Measurements from ENCODE around the gene TJP1.

Gene TJP1

DNA sequence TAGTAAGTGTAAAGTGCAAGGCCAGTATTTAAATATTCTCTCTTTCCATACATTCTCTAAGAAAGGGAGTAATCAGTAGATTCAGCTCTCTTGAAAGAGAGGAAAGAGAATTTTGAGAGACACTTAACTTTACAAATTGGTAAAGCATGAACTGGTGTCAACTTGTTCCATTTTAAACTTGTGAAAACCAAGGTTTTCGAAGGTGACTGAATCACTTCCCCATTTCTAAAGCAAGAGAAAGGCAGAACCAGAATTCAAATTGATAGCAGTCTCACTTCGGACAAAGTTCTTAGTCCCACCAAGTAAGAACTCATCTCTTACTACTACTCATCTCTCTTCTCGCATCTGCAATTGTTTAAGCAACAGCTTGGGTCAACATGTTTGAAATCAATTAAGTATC lies 22.4 kb downstream of the TJP1 start:
- Histone ChIP-seq H4K8ac (ENCODE audit: low read depth, low read length) (no peak overlapping the region), H2AFZ (ENCODE audit: insufficient read depth, low read length, poor library complexity) (no peak overlapping the region), H2BK12ac (ENCODE audit: low read length) (no peak overlapping the region), H3K4me3 (ENCODE audit: low read depth, low read length) (no peak overlapping the region), H3K9ac (ENCODE audit: low read length) (no peak overlapping the region), H4K91ac (ENCODE audit: low read depth, low read length) (no peak overlapping the region), H3K27me3 (ENCODE audit: insufficient read depth, low read length) (no peaks in the 10 kb centered on the region), H2AK5ac (ENCODE audit: low read length) (no peak overlapping the region), H3K14ac (ENCODE audit: low read length) (no peak overlapping the region), H2BK120ac (ENCODE audit: insufficient read depth, low read length, poor library complexity) (no peak overlapping the region), H3K4me1 (ENCODE audit: control insufficient read depth in 1 of 2, insufficient read depth in 2 of 2, low read length in 2 of 2) (no peaks in the 10 kb centered on the region), H3K36me3 (ENCODE audit: control insufficient read depth in 1 of 2, insufficient read depth in 2 of 2, low read length in 2 of 2) (peaks cover 2 to 5% of the 10 kb centered on the region in 2 experiments), H3K79me2 (ENCODE audit: control insufficient read depth, insufficient read depth, low read length, poor library complexity) (no peaks in the 10 kb centered on the region), H3K27ac (ENCODE audit: low read depth, low read length) (no peak overlapping the region), H3K4ac (ENCODE audit: low read depth, low read length) (no peak overlapping the region), H3K23ac (ENCODE audit: low read length) (no peak overlapping the region), H3K18ac (ENCODE audit: low read length) (no peak overlapping the region), H3K9me3 (ENCODE audit: insufficient read depth, low read depth, low read length) (peaks cover 3% of the 10 kb centered on the region), H3K4me2 (ENCODE audit: low read length) (no peak overlapping the region), H4K12ac (ENCODE audit: low read depth, low read length) (no peak overlapping the region), H2BK5ac (ENCODE audit: low read depth, low read length, poor library complexity) (no peak overlapping the region), H3K79me1 (ENCODE audit: low read length) (no peaks in the 10 kb centered on the region)
- WGBS (ENCODE audit: extremely low coverage, insufficient coverage, insufficient read length) = no CpG with 5 or more reads among the region's 3 CpGs
- DNase-seq = no peak

DNA sequence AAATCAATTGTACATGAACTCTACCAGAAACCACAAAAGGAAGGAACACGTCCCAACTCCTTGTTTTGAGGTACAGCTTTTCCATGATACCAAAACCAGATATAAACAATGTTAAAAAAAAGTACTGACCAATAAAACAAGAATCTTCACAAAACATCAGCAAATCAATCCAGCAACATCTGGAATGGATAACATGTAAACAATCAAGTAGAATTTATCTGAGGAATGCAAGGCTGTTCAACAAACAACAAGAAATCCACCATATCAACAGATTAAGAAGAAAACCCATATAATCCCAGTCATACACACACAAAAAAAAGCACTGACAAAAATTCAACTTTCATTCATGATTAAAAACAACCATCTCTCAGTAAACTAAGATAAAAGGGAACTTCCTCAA lies 26.7 kb downstream of the TJP1 start:
- no peak overlapping the region for H2AK5ac ChIP-seq (ENCODE audit: low read length)
- no CpG with 5 or more reads among the region's 1 CpG for WGBS (ENCODE audit: extremely low coverage, insufficient coverage, insufficient read length)
- H3K9me3 ChIP-seq (ENCODE audit: insufficient read depth, low read depth, low read length) = peaks cover 3% of the 10 kb centered on the region
- no peaks in the 10 kb centered on the region for H3K79me2 ChIP-seq (ENCODE audit: control insufficient read depth, insufficient read depth, low read length, poor library complexity)
- H3K4me1 ChIP-seq (ENCODE audit: control insufficient read depth in 1 of 2, insufficient read depth in 2 of 2, low read length in 2 of 2) = no peaks in the 10 kb centered on the region
- H4K8ac ChIP-seq (ENCODE audit: low read depth, low read length) = no peak overlapping the region
- H3K14ac ChIP-seq (ENCODE audit: low read length) = no peak overlapping the region
- H2BK120ac ChIP-seq (ENCODE audit: insufficient read depth, low read length, poor library complexity) = no peak overlapping the region
- H3K23ac ChIP-seq (ENCODE audit: low read length) = no peak overlapping the region
- no peaks in the 10 kb centered on the region for H3K79me1 ChIP-seq (ENCODE audit: low read length)
- H4K12ac ChIP-seq (ENCODE audit: low read depth, low read length) = no peak overlapping the region
- H3K4ac ChIP-seq (ENCODE audit: low read depth, low read length) = no peak overlapping the region
- no peaks in the 10 kb centered on the region for H3K27me3 ChIP-seq (ENCODE audit: insufficient read depth, low read length)
- no peak overlapping the region for H4K91ac ChIP-seq (ENCODE audit: low read depth, low read length)
- no peak overlapping the region for H3K27ac ChIP-seq (ENCODE audit: low read depth, low read length)
- no peak overlapping the region for H3K18ac ChIP-seq (ENCODE audit: low read length)
- peaks cover 2 to 5% of the 10 kb centered on the region in 2 experiments for H3K36me3 ChIP-seq (ENCODE audit: control insufficient read depth in 1 of 2, insufficient read depth in 2 of 2, low read length in 2 of 2)
- no peak overlapping the region for H2BK12ac ChIP-seq (ENCODE audit: low read length)
- no peak overlapping the region for H3K9ac ChIP-seq (ENCODE audit: low read length)
- no peak overlapping the region for H3K4me2 ChIP-seq (ENCODE audit: low read length)
- DNase-seq = no peak
- H3K4me3 ChIP-seq (ENCODE audit: low read depth, low read length) = no peak overlapping the region
- H2AFZ ChIP-seq (ENCODE audit: insufficient read depth, low read length, poor library complexity) = no peak overlapping the region
- no peak overlapping the region for H2BK5ac ChIP-seq (ENCODE audit: low read depth, low read length, poor library complexity)

GRCh38 chr15:29792426-29793159 lies 29.7 kb downstream of the TJP1 start:
- Histone ChIP-seq H3K27ac (ENCODE audit: low read depth, low read length) (no peak overlapping the region), H3K27me3 (ENCODE audit: insufficient read depth, low read length) (no peaks in the 10 kb centered on the region), H3K79me1 (ENCODE audit: low read length) (no peaks in the 10 kb centered on the region), H2BK120ac (ENCODE audit: insufficient read depth, low read length, poor library complexity) (no peak overlapping the region), H3K9ac (ENCODE audit: low read length) (no peak overlapping the region), H3K4me2 (ENCODE audit: low read length) (no peak overlapping the region), H3K18ac (ENCODE audit: low read length) (no peak overlapping the region), H3K36me3 (ENCODE audit: control insufficient read depth in 1 of 2, insufficient read depth in 2 of 2, low read length in 2 of 2) (peaks cover 2 to 3% of the 10 kb centered on the region in 2 experiments), H3K4me1 (ENCODE audit: control insufficient read depth in 1 of 2, insufficient read depth in 2 of 2, low read length in 2 of 2) (no peaks in the 10 kb centered on the region), H4K12ac (ENCODE audit: low read depth, low read length) (no peak overlapping the region), H2AFZ (ENCODE audit: insufficient read depth, low read length, poor library complexity) (no peak overlapping the region), H2BK12ac (ENCODE audit: low read length) (no peak overlapping the region), H4K91ac (ENCODE audit: low read depth, low read length) (no peak overlapping the region), H3K23ac (ENCODE audit: low read length) (no peak overlapping the region), H3K79me2 (ENCODE audit: control insufficient read depth, insufficient read depth, low read length, poor library complexity) (peaks cover 2% of the 10 kb centered on the region), H3K9me3 (ENCODE audit: insufficient read depth, low read depth, low read length) (peaks cover 3% of the 10 kb centered on the region), H2BK5ac (ENCODE audit: low read depth, low read length, poor library complexity) (no peak overlapping the region), H4K8ac (ENCODE audit: low read depth, low read length) (no peak overlapping the region), H3K4ac (ENCODE audit: low read depth, low read length) (no peak overlapping the region), H2AK5ac (ENCODE audit: low read length) (no peak overlapping the region), H3K4me3 (ENCODE audit: low read depth, low read length) (no peak overlapping the region), H3K14ac (ENCODE audit: low read length) (no peak overlapping the region)
- WGBS (ENCODE audit: extremely low coverage, insufficient coverage, insufficient read length) = no CpG with 5 or more reads among the region's 2 CpGs
- DNase-seq = no peak

DNA sequence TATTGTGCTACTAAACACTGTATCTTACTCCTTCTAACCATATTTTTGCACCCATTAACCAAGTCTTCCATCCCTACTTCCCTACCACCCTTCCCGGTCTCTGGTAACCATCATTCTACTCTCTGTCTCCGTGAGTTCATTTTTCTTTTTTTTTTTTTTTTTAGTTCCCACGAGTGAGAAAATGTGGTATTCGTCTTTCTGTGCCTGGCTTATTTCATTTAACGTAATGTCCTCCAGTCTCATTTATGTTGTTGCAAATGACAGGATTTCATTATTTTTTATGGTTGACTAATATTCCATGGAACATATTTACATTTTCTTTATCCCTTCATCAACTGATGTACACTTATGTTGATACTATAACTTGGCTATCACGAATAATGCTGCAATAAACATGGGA lies 31.7 kb downstream of the TJP1 start:
- H3K79me1 ChIP-seq (ENCODE audit: low read length) = no peaks in the 10 kb centered on the region
- H3K9ac ChIP-seq (ENCODE audit: low read length) = no peak overlapping the region
- H3K4me1 ChIP-seq (ENCODE audit: control insufficient read depth in 1 of 2, insufficient read depth in 2 of 2, low read length in 2 of 2) = peaks cover 0 to 1% of the 10 kb centered on the region in 2 experiments
- H3K18ac ChIP-seq (ENCODE audit: low read length) = no peak overlapping the region
- H3K79me2 ChIP-seq (ENCODE audit: control insufficient read depth, insufficient read depth, low read length, poor library complexity) = peaks cover 5% of the 10 kb centered on the region
- H3K4ac ChIP-seq (ENCODE audit: low read depth, low read length) = no peak overlapping the region
- H4K91ac ChIP-seq (ENCODE audit: low read depth, low read length) = no peak overlapping the region
- no peak overlapping the region for H2BK5ac ChIP-seq (ENCODE audit: low read depth, low read length, poor library complexity)
- H2BK120ac ChIP-seq (ENCODE audit: insufficient read depth, low read length, poor library complexity) = no peak overlapping the region
- no peak overlapping the region for H2BK12ac ChIP-seq (ENCODE audit: low read length)
- H3K23ac ChIP-seq (ENCODE audit: low read length) = no peak overlapping the region
- H3K4me2 ChIP-seq (ENCODE audit: low read length) = no peak overlapping the region
- H4K8ac ChIP-seq (ENCODE audit: low read depth, low read length) = no peak overlapping the region
- H3K36me3 ChIP-seq (ENCODE audit: control insufficient read depth in 1 of 2, insufficient read depth in 2 of 2, low read length in 2 of 2) = peaks cover 3 to 4% of the 10 kb centered on the region in 2 experiments
- H3K14ac ChIP-seq (ENCODE audit: low read length) = no peak overlapping the region
- H4K12ac ChIP-seq (ENCODE audit: low read depth, low read length) = no peak overlapping the region
- H2AFZ ChIP-seq (ENCODE audit: insufficient read depth, low read length, poor library complexity) = no peak overlapping the region
- no peaks in the 10 kb centered on the region for H3K27me3 ChIP-seq (ENCODE audit: insufficient read depth, low read length)
- no peak for DNase-seq
- no CpG with 5 or more reads among the region's 6 CpGs for WGBS (ENCODE audit: extremely low coverage, insufficient coverage, insufficient read length)
- H3K27ac ChIP-seq (ENCODE audit: low read depth, low read length) = no peak overlapping the region
- no peak overlapping the region for H3K4me3 ChIP-seq (ENCODE audit: low read depth, low read length)
- no peak overlapping the region for H2AK5ac ChIP-seq (ENCODE audit: low read length)
- peaks cover 3% of the 10 kb centered on the region for H3K9me3 ChIP-seq (ENCODE audit: insufficient read depth, low read depth, low read length)

Measured in trophoblast cell (in vitro differentiated cells and primary cell).